OCI-LY7 (cell line): ENCODE data around the gene ANKLE1. TPM values are rescaled to one million over a fixed set of nuclear protein-coding genes. Genes with fewer than 3 reads are reported as not detected.

ENCODE experiments used
- Bru-seq: library from RNA; stranded (reverse); fragments of 400-500 nt; gene quantifications from one replicate; lab custom pipeline; 2021; lab: Mats Ljungman, UMichigan
- BruChase-seq, 2 experiments: library from RNA; stranded (reverse); fragments of 400-500 nt; gene quantifications; one replicate each; lab custom pipeline; 2021; lab: Mats Ljungman, UMichigan
- BruUV-seq: library from RNA; stranded (reverse); fragments of 400-500 nt; replicated peaks from 2 replicates; lab custom pipeline; 2021; lab: Mats Ljungman, UMichigan
- CTCF ChIA-PET: fragments of 300-600 bp; sonication (Branson Sonifier 250); formaldehyde crosslinking; loops from one replicate; lab custom pipeline; 2022; ENCODE audit warnings: antibody characterized with exemption; ENCODE audit not compliant: unreplicated experiment; lab: Charles Lee
- POLR2A ChIA-PET: fragments of 300-600 bp; sonication (Branson Sonifier 250); formaldehyde crosslinking; loops from one replicate; lab custom pipeline; 2022; ENCODE audit warnings: antibody characterized with exemption; lab: Charles Lee
- DNase-seq: peaks from one replicate; pipeline ENCODE4 v3.0.0-alpha.2; 2015; ENCODE audit warnings: low spot score
- H2AFZ ChIP-seq: fragments of 200-600 bp; sonication (generic), shearing (Covaris generic); 2 replicates; pipeline ENCODE4 v1.6.1; 2014; ENCODE audit warnings: mild to moderate bottlenecking, antibody characterized with exemption, low read length, moderate library complexity
- H3K27ac ChIP-seq: fragments of 200-600 bp; sonication (generic); 2 replicates; pipeline ENCODE4 v1.5.1; 2014; ENCODE audit warnings: mixed run types, low read depth, mild to moderate bottlenecking, moderate library complexity, low read length, inconsistent platforms; ENCODE audit not compliant: poor library complexity, severe bottlenecking
- H3K36me3 ChIP-seq: fragments of 200-600 bp; sonication (generic); 2 replicates; pipeline ENCODE4 v1.6.1; 2014; ENCODE audit warnings: mild to moderate bottlenecking, antibody characterized with exemption, low read length, moderate library complexity, mixed read lengths; ENCODE audit not compliant: insufficient read depth
- H3K4me1 ChIP-seq: fragments of 200-600 bp; sonication (generic); 2 replicates; pipeline ENCODE4 v1.5.1; 2014; ENCODE audit warnings: mild to moderate bottlenecking, low read length; ENCODE audit not compliant: insufficient read depth, poor library complexity, severe bottlenecking
- H3K4me2 ChIP-seq: fragments of 200-600 bp; sonication (generic); 2 replicates; pipeline ENCODE4 v1.6.1; 2014; ENCODE audit warnings: mild to moderate bottlenecking, low read length
- H3K4me3 ChIP-seq: fragments of 200-600 bp; sonication (generic); 2 replicates; pipeline ENCODE4 v1.5.1; 2014; ENCODE audit warnings: mild to moderate bottlenecking, low read depth, low read length; ENCODE audit not compliant: poor library complexity, severe bottlenecking
- H3K79me2 ChIP-seq: fragments of 200-600 bp; sonication (generic); 2 replicates; pipeline ENCODE4 v1.6.1; 2016; ENCODE audit warnings: low read depth, mild to moderate bottlenecking, low read length, moderate library complexity, mixed read lengths; ENCODE audit not compliant: insufficient read depth
- H3K9me2 ChIP-seq: fragments of 200-600 bp; sonication (generic); 2 replicates; pipeline ENCODE4 v1.6.1; 2016; ENCODE audit warnings: mild to moderate bottlenecking, low read length, mixed read lengths; ENCODE audit not compliant: insufficient read depth
- H3K9me3 ChIP-seq: fragments of 200-600 bp; sonication (generic); 2 replicates; pipeline ENCODE4 v1.6.1; 2014; ENCODE audit warnings: mild to moderate bottlenecking, mixed run types, low read length, mixed read lengths
- H4K20me1 ChIP-seq: fragments of 200-600 bp; sonication (generic); 2 replicates; pipeline ENCODE4 v1.6.1; 2014; ENCODE audit warnings: mild to moderate bottlenecking, antibody characterized with exemption, low read length, moderate library complexity, mixed read lengths; ENCODE audit not compliant: insufficient read depth
- EZH2phosphoT487 ChIP-seq: fragments of 200-600 bp; sonication (generic); IDR thresholded peaks from 2 replicates; pipeline ENCODE4 v1.6.1; 2018; ENCODE audit warnings: low read depth, borderline replicate concordance, mild to moderate bottlenecking, mixed run types, antibody characterized with exemption, low read length, moderate library complexity, mixed read lengths
- intact Hi-C: fragments of 100-400 bp; cut with micrococcal nuclease; formaldehyde crosslinking; loops from one replicate; pipeline ENCODE4 v1.10.0; 2022; ENCODE audit not compliant: unreplicated experiment
- long read RNA-seq: library from polyadenylated mRNA; stranded (forward); transcript quantifications from one replicate; pipeline ENCODE4 v2.0.0, GENCODE V29; 2022
- total RNA-seq, 2 experiments: library from RNA; depleted of rRNA in 1 of 2; stranded (reverse); fragments of >200 nt in 1 of 2; shearing (Covaris generic) in 1 of 2; gene quantifications; 2 replicates each; pipeline ENCODE4 v1.2.3, GENCODE V29; 2014 to 2022
- TF ChIP-seq, protein P1 (sequence below): fragments of 200-600 bp; sonication (generic); conservative IDR thresholded peaks from 2 replicates; pipeline ENCODE4 v1.5.1; 2014; ENCODE audit warnings: mild to moderate bottlenecking, antibody characterized with exemption, low read length, moderate library complexity, mixed read lengths

The ANKLE1 gene, protein sequence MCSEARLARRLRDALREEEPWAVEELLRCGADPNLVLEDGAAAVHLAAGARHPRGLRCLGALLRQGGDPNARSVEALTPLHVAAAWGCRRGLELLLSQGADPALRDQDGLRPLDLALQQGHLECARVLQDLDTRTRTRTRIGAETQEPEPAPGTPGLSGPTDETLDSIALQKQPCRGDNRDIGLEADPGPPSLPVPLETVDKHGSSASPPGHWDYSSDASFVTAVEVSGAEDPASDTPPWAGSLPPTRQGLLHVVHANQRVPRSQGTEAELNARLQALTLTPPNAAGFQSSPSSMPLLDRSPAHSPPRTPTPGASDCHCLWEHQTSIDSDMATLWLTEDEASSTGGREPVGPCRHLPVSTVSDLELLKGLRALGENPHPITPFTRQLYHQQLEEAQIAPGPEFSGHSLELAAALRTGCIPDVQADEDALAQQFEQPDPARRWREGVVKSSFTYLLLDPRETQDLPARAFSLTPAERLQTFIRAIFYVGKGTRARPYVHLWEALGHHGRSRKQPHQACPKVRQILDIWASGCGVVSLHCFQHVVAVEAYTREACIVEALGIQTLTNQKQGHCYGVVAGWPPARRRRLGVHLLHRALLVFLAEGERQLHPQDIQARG
- 35.2 and 45.1 TPM in 2 replicates for total RNA-seq (2014; rRNA removed; shearing (Covaris generic))
- 53.7 and 59.4 TPM in 2 replicates for total RNA-seq (2022)
- Bru-seq, nascent RNA: percentile 77 among the genes with signal in this experiment
- BruChase-seq, experiment 1, labeled RNA remaining after a 6-hour chase: percentile 92 among the genes with signal in this experiment
- BruChase-seq, experiment 2, labeled RNA remaining after a 2-hour chase: percentile 94 among the genes with signal in this experiment
- long read RNA-seq, transcript ANKLE1-204 (9 exons, 2,294 nt): minor isoform, 10 of 153 reads
- long read RNA-seq, transcript ANKLE1-201 (9 exons, 3,218 nt): major isoform, 54 of 153 reads
- long read RNA-seq, partial matches to known transcripts: 38 of 153 reads
- long read RNA-seq, other reads (novel, unspliced or antisense): 48 of 153 reads

DNA sequence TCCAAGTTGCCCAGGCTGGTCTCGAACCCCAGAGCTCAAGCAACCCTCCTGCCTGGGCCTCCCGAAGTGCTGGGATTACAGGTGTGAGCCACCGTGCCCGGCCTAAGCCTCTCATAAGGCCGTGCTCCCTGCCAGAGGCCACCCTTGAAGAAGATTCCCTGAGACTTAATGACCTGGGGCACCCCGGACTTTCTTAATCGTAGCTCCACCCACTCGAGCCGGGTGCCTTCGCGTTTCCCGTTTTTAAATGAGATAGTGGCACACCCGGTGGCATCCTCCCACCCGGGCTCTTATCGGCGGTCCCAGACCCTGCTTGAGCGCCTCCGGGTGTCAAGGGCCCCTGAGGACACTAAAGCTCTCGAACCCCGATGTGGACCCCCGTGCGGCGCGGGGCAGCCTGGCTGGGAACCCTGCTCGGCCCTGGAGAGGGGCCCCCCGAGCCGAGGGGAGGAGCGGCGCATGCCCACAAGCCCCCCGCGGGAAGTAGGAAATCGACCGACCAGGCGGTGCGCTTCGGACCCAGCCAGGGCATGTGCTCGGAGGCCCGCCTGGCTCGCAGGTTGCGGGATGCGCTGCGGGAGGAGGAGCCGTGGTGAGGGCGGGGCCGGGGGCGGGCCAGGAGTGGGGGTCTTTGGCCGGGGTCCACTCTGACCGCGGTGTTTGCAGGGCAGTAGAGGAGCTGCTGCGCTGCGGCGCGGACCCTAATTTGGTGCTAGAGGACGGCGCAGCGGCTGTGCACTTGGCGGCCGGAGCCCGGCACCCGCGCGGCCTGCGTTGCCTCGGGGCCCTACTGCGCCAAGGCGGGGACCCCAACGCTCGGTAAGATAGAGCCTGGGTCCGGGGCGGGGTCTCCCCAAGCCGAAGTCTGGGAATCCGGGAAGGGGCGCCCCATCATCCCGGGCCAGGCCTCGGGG lies at the start of gene ANKLE1:
TSS of gene ANKLE1 (plus strand) at position 511 of the 914 bp plus-strand sequence. CDS start at position 531, 20 bp downstream.
- Histone ChIP-seq H2AFZ (peak within 1 kb of the TSS; percentile 76), H3K27ac (peak within 1 kb of the TSS; percentile 69), H3K9me2 (no peaks in the 10 kb centered on the region), H3K4me2 (peak within 1 kb of the TSS; percentile 92), H3K79me2 (peaks cover 13% of the 10 kb centered on the region; the same call in 1 of the 2 replicates), H3K9me3 (no peaks in the 10 kb centered on the region), H3K4me1 (peaks cover 22% of the 10 kb centered on the region), H3K36me3 (peaks cover 66% of the 10 kb centered on the region), H3K4me3 (peak within 1 kb of the TSS; percentile 83), H4K20me1 (no peaks in the 10 kb centered on the region)
- TSS peak; percentile 61 for BruUV-seq
- TF ChIP-seq EZH2phosphoT487: no peak
- TF ChIP-seq, protein P1, sequence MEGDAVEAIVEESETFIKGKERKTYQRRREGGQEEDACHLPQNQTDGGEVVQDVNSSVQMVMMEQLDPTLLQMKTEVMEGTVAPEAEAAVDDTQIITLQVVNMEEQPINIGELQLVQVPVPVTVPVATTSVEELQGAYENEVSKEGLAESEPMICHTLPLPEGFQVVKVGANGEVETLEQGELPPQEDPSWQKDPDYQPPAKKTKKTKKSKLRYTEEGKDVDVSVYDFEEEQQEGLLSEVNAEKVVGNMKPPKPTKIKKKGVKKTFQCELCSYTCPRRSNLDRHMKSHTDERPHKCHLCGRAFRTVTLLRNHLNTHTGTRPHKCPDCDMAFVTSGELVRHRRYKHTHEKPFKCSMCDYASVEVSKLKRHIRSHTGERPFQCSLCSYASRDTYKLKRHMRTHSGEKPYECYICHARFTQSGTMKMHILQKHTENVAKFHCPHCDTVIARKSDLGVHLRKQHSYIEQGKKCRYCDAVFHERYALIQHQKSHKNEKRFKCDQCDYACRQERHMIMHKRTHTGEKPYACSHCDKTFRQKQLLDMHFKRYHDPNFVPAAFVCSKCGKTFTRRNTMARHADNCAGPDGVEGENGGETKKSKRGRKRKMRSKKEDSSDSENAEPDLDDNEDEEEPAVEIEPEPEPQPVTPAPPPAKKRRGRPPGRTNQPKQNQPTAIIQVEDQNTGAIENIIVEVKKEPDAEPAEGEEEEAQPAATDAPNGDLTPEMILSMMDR: no peak
- intact Hi-C loops: loop anchor here (1.0 to 5.0 kb wide), 4 partner anchors 20 to 214 kb away; partner anchors contain the start of genes HAUS8 and MYO9B
- DNase-seq: peak; percentile 82
- CTCF ChIA-PET: interaction anchor here (0.6 to 1.3 kb wide), 4 partner anchors 15 to 43 kb away, joined by 3 to 4 read pairs (median 3); no protein-coding TSS in a partner anchor
- POLR2A ChIA-PET: interaction anchor here (0.5 to 3.5 kb wide), 9 partner anchors 15 to 707 kb away, joined by 3 to 28 read pairs (median 3); partner anchors contain the start of genes BABAM1 and USHBP1

DNA sequence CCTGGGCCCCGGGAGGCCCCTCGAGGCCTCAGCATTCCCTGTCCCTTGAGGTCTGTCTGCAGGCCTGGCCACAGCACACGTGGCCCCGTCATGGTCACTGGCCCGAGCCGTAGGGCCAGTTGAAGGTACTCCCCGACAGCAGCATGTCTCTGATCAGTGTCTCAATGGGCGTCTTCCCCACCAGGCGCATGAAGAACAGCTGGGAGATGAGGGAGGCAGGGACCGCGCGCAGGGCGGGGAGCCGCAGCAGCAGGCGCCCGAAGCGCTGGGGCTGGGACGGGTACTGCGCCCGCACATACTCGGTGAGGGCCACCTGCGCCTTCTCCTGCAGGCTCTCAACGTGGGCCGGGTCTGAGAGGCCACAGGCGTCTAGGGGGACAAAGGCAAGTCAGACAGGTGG lies 49.4 kb upstream of the ANKLE1 start:
- peaks cover 12% of the 10 kb centered on the region; the same call in 1 of the 2 replicates for H3K79me2 ChIP-seq
- no peaks in the 10 kb centered on the region for H3K9me3 ChIP-seq
- no peak overlapping the region for H3K27ac ChIP-seq
- no peaks in the 10 kb centered on the region for H3K9me2 ChIP-seq
- TF ChIP-seq EZH2phosphoT487: no peak
- TF ChIP-seq, protein P1: no peak
- no peak overlapping the region for H3K4me3 ChIP-seq
- peaks cover 26% of the 10 kb centered on the region for H3K4me1 ChIP-seq
- ChIA-PET CTCF (no interaction called here), POLR2A (no interaction called here)
- DNase-seq: no peak
- H4K20me1 ChIP-seq: no peaks in the 10 kb centered on the region
- no peak overlapping the region for H2AFZ ChIP-seq
- H3K4me2 ChIP-seq: no peak overlapping the region
- intact Hi-C loops: no loop called here
- BruUV-seq: no TSS peak
- H3K36me3 ChIP-seq: peaks cover 48% of the 10 kb centered on the region; the same call in 1 of the 2 replicates
